ENCODE data around the gene SLC6A7.
A peak's percentile ranks its signal among the peaks of the same experiment; 100 is the strongest.

Gene SLC6A7

DNA sequence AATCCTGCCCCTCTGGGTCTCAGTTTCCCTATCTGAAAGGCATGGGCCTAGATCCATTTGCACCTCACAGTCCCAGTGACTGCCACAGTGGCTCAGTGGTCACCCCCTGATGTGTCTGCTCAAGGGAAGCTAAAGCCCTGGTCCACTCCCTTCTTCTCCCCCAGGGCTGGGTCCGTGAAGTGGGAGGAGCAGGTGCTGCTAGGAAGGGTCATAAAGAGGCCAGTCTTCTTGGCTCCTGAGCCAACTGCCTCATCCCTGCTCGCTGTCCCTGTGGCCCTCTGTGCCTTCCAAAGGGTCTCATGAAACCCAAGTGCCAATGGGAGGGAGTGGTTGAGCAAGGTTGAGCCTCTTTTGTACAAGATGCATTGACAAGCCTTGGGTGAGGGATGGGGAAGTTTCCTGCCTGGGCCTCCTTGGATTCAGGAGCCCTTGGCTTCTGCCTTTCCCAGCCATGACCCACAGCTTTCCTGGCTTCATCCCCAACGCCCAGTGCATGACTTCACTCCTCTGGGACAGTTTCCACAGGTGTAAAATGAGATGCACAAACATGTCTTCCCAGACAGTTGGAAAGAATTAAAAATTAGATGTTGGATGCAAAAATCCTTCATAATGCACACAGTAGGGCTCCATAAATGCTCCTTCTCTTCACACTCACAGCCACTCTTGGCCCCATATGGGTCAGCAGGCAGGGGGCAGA, 1.6 kb upstream of the SLC6A7 start:
- intact Hi-C loops (cut with DNase I): no loop called here
- DNase-seq: peak in 1 of 10 donors; percentile 38

DNA sequence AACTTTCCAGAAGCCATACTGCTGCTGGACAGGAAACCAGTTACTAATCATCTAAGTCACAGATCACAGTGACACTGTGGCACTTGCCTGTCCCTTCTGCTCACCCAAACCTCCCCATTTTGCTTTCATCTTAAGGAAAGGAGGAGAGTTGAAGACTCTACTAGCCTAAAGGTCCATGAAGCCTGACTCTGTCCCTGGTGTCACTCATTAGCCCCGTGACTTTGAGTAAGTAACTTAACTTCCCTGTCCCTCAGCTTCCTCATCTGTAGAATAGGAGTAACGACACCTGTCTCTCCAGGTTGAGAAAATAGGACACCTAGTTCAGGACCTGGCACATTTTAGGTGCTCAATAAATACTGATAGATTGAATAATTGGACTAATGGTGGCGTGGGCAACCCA, 536 bp upstream of the SLC6A7 start:
- no peak for DNase-seq
- intact Hi-C loops (cut with DNase I): no loop called here

DNA sequence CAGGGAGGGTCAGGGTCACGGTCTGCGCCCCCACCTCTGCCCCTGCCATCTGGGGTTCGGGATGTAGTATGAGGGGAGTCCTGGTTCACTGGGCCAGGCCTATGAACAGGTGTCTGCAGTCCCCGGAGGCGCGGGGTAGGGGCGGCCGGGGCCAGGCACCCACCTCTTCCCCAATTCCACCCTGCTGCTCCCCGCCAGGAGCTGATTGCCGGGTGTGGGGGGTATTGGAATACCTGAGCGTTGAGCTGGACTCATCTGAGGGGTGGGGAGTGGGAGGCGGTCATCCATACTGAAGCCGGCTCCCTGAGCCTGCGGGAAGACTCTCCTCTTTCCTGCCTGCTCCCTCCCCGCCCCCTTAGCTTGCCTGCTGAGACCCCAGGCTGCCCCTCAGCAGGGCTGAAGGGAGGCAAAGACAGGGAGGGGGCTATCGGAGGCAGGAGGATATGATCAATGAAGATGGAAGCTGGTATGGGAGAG, 679 bp downstream of the SLC6A7 start:
- DNase-seq: peak in 1 of 10 donors; percentile 71
- intact Hi-C loops (cut with DNase I): no loop called here

DNA sequence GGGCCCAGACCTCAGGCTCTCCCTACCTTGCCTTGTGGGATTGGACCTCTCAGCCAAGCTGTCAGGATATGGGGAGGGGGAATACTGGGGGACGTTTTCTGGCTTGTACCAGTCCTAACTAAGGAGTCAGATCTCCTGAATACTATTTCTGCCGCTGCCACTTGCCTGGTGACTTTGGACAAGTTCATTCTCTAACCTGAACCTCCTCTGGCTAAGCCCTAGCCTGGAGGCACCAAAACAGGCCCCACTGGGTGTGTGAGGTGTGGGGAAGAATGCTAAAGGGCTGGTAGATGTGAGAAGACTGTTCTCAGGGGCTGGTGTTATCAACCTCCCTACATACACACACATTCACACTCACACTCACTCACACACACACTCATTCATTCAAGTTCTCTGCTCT, 1.1 kb downstream of the SLC6A7 start:
- intact Hi-C loops (cut with DNase I): no loop called here
- DNase-seq: no peak

- intact Hi-C loops (cut with DNase I): no loop called here
- peak in 4 of 10 donors; percentile 29 to 88 (median 36) for DNase-seq
These were observed 2.6 kb downstream of the SLC6A7 start for GRCh38 chr5:150192462-150192861.

DNA sequence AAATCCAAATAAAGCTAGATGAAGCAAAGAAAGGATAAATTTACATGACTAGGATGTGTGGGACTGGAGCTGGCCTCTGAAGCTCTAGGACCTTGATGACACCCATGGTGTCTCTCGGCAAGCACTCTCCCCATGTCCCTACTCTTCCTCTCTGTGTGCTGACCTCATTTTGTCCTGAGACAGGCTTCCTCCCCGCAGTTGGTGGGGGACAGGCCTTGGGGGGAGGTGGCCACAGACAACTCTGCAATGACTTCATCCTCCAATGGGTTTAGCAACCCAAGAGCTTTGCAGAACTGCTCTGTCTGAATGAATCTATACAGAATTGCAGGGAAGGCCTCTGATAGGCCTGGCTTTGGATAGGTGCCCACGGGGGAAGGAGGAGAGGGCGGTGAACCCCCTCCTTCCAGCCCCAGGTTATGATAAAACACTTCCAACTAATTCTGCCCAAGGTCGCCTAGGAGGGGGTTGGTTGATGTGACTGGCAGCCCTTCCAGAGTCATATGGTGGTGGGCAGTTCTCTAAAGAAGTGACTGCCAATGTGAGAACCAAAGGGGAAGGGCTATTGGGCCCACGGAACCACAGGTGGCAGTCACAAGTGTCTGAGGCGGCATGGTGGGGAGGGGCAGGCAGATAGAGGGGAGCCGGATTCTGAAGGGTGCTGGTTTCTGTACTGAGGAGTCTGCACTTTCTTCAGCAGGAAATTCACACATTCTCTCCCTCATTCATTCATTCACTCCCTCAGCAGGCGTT, 6.0 kb downstream of the SLC6A7 start:
- intact Hi-C loops (cut with DNase I): no loop called here
- no peak for DNase-seq

GRCh38 chr5:150196514-150196913, 6.7 kb downstream of the SLC6A7 start:
- intact Hi-C loops (cut with DNase I): no loop called here
- DNase-seq: no peak

DNA sequence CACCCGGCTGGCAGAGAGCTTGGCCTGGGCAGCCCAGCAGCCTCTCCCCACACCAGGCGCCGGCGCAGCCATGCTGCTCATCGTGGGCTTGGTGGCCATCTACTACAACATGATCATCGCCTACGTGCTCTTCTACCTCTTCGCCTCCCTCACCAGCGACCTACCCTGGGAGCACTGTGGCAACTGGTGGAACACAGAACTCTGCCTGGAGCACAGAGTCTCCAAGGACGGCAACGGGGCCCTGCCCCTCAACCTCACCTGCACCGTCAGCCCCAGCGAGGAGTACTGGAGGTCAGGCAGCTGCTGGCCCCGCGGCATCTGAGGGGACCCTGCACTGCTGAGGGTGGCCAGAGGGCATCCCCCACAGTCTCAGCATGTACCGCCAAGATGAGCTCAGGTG, 7.1 kb downstream of the SLC6A7 start:
- no peak for DNase-seq
- intact Hi-C loops (cut with DNase I): no loop called here

GRCh38 chr5:150197476-150197875, 7.6 kb downstream of the SLC6A7 start:
- intact Hi-C loops (cut with DNase I): no loop called here
- no peak for DNase-seq

DNA sequence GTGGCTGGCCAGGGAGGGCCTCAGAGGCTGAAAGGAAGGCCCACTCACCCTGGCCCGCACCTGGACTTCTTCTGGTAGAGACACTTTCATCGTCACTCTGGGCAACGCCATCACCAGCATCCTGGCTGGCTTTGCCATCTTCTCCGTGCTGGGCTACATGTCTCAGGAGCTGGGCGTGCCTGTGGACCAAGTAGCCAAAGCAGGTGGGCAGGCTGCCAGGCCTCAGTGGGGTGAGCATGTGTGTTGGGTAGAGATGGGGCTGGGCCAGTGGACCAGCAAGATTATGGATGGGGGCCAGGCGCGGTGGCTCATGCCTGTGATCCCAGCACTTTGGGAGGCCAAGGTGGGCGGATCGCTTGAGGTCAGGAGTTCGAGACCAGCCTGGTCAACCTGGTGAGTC, 12.6 kb downstream of the SLC6A7 start:
- peak in 1 of 10 donors; percentile 86 for DNase-seq
- intact Hi-C loops (cut with DNase I): no loop called here

- DNase-seq: peak in 1 of 10 donors; percentile 58
- intact Hi-C loops (cut with DNase I): no loop called here
These were observed 14.1 kb downstream of the SLC6A7 start for GRCh38 chr5:150203832-150204589.

DNA sequence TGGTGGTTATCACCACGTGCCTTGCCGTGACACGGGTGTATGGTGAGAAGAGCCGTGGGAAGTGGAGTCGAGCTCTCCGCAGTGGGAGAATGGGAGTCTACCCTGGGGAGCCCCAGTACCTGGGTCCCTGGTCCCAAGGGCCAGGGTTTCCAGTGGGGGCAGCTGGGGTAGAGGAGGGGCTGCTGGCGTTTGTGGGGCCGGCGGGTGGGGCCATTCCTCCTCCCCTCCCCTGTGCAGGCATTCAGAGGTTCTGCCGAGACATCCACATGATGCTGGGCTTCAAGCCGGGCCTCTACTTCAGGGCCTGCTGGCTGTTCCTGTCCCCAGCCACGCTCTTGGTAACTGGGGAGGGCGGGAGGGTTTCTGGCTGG, 14.7 kb downstream of the SLC6A7 start:
- intact Hi-C loops (cut with DNase I): no loop called here
- peak in 1 of 10 donors; percentile 53 for DNase-seq

GRCh38 chr5:150206098-150206778, 16.4 kb downstream of the SLC6A7 start:
- DNase-seq: peak in 1 of 10 donors; percentile 64
- intact Hi-C loops (cut with DNase I): no loop called here

DNA sequence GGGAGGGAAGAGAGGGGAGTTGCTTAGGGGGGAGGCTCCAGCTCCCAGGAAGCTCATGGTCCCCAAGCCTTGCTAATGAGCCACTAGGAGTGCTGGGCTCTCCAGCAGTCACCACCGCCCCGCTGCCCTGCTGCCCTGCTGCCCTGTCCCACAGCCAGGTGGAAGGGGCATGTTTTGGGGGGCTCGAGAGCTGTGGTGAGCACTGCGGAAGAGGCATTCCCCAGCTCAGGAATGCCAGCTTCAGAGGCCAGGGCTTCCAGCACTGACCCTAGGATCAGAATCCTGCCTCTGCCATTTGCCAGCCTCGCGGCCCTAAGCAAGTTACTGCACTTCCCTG, 16.9 kb downstream of the SLC6A7 start:
- intact Hi-C loops (cut with DNase I): no loop called here
- peak in 2 of 10 donors; percentile 39 to 44 for DNase-seq

GRCh38 chr5:150208187-150209098, 18.6 kb downstream of the SLC6A7 start:
- intact Hi-C loops (cut with DNase I): no loop called here
- DNase-seq: peak in 2 of 10 donors; percentile 39 to 48

GRCh38 chr5:150209099-150209635, 19.3 kb downstream of the SLC6A7 start:
- peak in 4 of 10 donors; percentile 16 to 84 (median 76) for DNase-seq
- intact Hi-C loops (cut with DNase I): no loop called here

GRCh38 chr5:150210644-150211043, 20.8 kb downstream of the SLC6A7 start:
- intact Hi-C loops (cut with DNase I): loop anchor here (10.0 kb wide), 1 partner anchor 376 kb away; no protein-coding TSS in a partner anchor
- DNase-seq: peak in 2 of 10 donors; percentile 54 to 70

GRCh38 chr5:150211156-150212030, 21.5 kb downstream of the SLC6A7 start:
- intact Hi-C loops (cut with DNase I): loop anchor here (10.0 kb wide), 1 partner anchor 377 kb away; no protein-coding TSS in a partner anchor
- peak in 3 of 10 donors; percentile 32 to 67 (median 55) for DNase-seq

All from posterior cingulate gyrus (tissue), 11 donors.